Colonic mucosa (tissue), 4 donors: ENCODE measurements around the gene LIX1L. TPM values are rescaled to one million over a fixed set of nuclear protein-coding genes. Genes with fewer than 3 reads are reported as not detected.

Source experiments
- DNase-seq: peaks from one replicate; pipeline ENCODE4 v3.0.0-alpha.2; 2020
- H3K27ac ChIP-seq: fragments of 200-600 bp; one replicate; pipeline ENCODE4 v1.8.0; 2021
- H3K27me3 ChIP-seq: fragments of 200-600 bp; one replicate; pipeline ENCODE4 v1.8.0; 2021
- H3K36me3 ChIP-seq: fragments of 200-600 bp; one replicate; pipeline ENCODE4 v1.8.0; 2021
- H3K4me1 ChIP-seq: fragments of 200-600 bp; one replicate; pipeline ENCODE4 v1.8.0; 2021; ENCODE audit warnings: mild to moderate bottlenecking
- H3K4me3 ChIP-seq: fragments of 200-600 bp; one replicate; pipeline ENCODE4 v1.8.0; 2021
- H3K9ac ChIP-seq, 2 donors: one replicate each; pipeline ENCODE4 v1.7.0; 2013; ENCODE audit warnings: control low read depth in 2 of 2, low read depth in 2 of 2, low read length in 2 of 2
- H3K9me3 ChIP-seq: fragments of 200-600 bp; one replicate; pipeline ENCODE4 v1.8.0; 2021
- intact Hi-C: fragments of 100-400 bp; cut with DNase I; formaldehyde crosslinking; loops from one replicate; pipeline ENCODE4 v1.14.1; 2022
- total RNA-seq, 2 donors: library from RNA; stranded (reverse); fragmentation: NEBNext Ultra II Directional in 1 of 2; extraction: Animal tissue kit (Norgen Biotek cat#: 25700) in 1 of 2; gene quantifications; one replicate each; pipeline ENCODE4 v1.2.1, GENCODE V29; 2021
- TF ChIP-seq, protein P1 (sequence below): fragments of 200-600 bp; IDR thresholded peaks from one replicate; pipeline ENCODE4 v1.8.0; 2022; ENCODE audit warnings: antibody characterized with exemption, mild to moderate bottlenecking
- donor health status: healthy.
- donor health status: DM: no; HTN: no; CAD: no.
- donor health status: DM: no; HTN: no; CAD: no.

LIX1L gene
- total RNA-seq, 2 donors from 2014 or later = 4.7 to 8.6 TPM

DNA sequence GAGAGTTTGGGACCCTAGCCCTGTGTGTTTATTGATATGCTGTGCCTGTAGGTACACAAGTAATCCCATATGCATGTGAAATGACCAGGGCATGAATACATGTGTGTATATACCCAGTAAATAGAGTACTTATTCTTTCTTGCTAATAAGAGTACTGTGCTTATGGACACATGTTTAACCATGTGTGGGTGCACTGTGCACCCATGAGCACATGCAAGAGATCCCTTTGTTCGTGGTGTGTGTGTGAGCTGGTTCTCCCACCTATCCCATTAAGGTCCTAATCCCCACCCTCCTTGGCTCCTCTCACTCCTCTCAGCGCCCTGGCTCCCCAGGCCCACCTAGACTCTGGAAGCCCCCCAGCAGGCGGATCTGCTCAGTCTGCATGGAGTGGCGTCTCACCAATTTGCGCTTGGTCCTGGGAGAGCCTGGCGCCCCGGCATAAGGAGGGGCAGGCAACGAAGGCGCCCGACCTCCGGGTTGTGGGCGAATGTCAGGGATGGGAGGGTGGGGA, 2.2 kb upstream of the LIX1L start:
- Histone ChIP-seq H3K9me3 (no peaks in the 10 kb centered on the region), H3K4me3 (peak overlapping the region; percentile 34), H3K4me1 (peaks cover 13% of the 10 kb centered on the region), H3K27me3 (peaks cover 25% of the 10 kb centered on the region), H3K27ac (peak overlapping the region; percentile 65), H3K36me3 (no peaks in the 10 kb centered on the region), H3K9ac (peak overlapping the region; percentile 9 to 70)
- intact Hi-C loops = loop anchor here (5.0 kb wide), 1 partner anchor 43 kb away; the partner anchor contains the start of gene PEX11B
- TF ChIP-seq, protein P1, sequence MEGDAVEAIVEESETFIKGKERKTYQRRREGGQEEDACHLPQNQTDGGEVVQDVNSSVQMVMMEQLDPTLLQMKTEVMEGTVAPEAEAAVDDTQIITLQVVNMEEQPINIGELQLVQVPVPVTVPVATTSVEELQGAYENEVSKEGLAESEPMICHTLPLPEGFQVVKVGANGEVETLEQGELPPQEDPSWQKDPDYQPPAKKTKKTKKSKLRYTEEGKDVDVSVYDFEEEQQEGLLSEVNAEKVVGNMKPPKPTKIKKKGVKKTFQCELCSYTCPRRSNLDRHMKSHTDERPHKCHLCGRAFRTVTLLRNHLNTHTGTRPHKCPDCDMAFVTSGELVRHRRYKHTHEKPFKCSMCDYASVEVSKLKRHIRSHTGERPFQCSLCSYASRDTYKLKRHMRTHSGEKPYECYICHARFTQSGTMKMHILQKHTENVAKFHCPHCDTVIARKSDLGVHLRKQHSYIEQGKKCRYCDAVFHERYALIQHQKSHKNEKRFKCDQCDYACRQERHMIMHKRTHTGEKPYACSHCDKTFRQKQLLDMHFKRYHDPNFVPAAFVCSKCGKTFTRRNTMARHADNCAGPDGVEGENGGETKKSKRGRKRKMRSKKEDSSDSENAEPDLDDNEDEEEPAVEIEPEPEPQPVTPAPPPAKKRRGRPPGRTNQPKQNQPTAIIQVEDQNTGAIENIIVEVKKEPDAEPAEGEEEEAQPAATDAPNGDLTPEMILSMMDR = no peak
- DNase-seq = no peak

DNA sequence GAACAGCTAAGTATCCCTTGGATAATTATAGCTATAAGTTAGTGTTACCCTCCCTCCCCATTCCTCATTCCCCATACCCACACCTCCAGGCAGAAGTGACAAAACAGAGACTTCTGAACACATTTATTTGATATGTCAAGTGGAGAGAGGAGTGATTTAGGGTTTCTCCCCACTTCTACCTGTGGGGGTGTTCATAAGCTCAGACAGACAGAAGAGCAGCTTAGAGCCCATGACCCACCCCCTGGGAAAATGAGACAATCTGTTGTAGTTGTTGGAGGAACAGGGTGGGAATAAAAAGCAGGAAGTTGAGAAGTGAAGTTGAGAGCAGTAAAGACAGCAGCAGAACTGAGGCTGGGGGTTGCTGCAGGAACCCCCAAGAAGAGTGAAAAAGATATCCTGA, 1.5 kb upstream of the LIX1L start:
- TF ChIP-seq, protein P1 = no peak
- intact Hi-C loops = loop anchor here (5.0 kb wide), 1 partner anchor 42 kb away; the partner anchor contains the start of gene PEX11B
- Histone ChIP-seq H3K27ac (no peak overlapping the region), H3K4me1 (peaks cover 13% of the 10 kb centered on the region), H3K36me3 (no peaks in the 10 kb centered on the region), H3K27me3 (peaks cover 25% of the 10 kb centered on the region), H3K9me3 (no peaks in the 10 kb centered on the region), H3K9ac (peak overlapping the region in 1 of 2 donors; percentile 9), H3K4me3 (no peak overlapping the region)
- DNase-seq = no peak

DNA sequence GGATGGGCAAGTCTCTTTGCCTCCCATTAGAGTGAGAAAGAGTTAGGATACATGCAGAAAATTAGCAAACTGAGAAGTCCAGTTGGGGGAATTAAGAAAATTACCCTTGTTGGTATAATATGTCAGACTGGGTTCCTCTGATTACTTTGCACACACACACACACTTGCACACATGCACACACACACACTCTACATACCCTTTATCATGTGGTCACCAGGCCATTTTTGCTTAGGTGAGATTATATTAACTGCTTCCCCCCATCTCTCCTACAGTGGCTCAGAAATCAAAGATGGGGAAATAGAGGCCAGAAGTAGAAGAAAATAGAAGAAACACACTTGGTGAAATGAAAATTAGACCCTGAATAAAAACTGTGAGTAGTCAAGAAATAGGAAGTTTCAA, 917 bp upstream of the LIX1L start:
- intact Hi-C loops = loop anchor here (5.0 kb wide), 1 partner anchor 41 kb away; the partner anchor contains the start of gene PEX11B
- TF ChIP-seq, protein P1 = no peak
- no peak overlapping the region for H3K9ac ChIP-seq
- no peak for DNase-seq
- H3K27ac ChIP-seq = no peak overlapping the region
- peaks cover 13% of the 10 kb centered on the region for H3K4me1 ChIP-seq
- no peaks in the 10 kb centered on the region for H3K36me3 ChIP-seq
- H3K27me3 ChIP-seq = peaks cover 25% of the 10 kb centered on the region
- H3K9me3 ChIP-seq = no peaks in the 10 kb centered on the region
- H3K4me3 ChIP-seq = no peak overlapping the region

DNA sequence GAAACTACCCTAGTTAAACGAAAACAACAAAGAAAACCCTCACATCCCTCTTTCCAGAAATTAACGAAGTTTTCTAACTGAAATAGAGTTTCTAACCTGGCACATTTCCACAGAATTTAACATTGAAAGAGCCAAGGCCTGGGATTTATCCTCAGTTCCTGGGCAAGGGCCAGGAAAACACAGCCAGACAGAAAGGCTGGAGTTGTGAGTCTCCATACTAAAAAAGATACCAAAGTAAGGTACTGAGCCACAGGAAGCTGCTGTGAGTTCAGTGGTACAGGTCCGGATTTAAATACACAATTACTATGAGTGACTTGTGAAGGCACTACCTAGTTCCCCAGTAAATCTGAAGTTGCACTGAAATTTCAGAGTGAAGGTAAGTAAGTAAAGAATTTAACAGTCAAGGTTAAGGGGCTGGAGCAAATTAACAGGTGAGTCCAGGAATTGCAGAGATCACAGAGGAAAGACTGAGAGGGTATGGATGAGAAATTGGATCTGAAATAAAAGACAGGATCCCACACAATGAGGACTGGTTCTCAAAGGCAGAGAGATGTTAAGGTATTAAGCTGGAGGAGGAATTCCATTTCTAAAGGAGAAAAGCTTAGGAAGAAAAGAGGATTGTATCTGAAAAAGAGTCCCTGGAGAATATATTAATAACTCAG, 905 bp downstream of the LIX1L start:
- peaks cover 13% of the 10 kb centered on the region for H3K4me1 ChIP-seq
- no peak for DNase-seq
- H3K27me3 ChIP-seq = peaks cover 21% of the 10 kb centered on the region
- intact Hi-C loops = loop anchor here (5.0 kb wide), 1 partner anchor 40 kb away; the partner anchor contains the start of gene PEX11B
- H3K9me3 ChIP-seq = no peaks in the 10 kb centered on the region
- peak overlapping the region; percentile 74 for H3K4me3 ChIP-seq
- TF ChIP-seq, protein P1 = no peak
- no peaks in the 10 kb centered on the region for H3K36me3 ChIP-seq
- peak overlapping the region; percentile 44 to 70 for H3K9ac ChIP-seq
- peak overlapping the region; percentile 90 for H3K27ac ChIP-seq

DNA sequence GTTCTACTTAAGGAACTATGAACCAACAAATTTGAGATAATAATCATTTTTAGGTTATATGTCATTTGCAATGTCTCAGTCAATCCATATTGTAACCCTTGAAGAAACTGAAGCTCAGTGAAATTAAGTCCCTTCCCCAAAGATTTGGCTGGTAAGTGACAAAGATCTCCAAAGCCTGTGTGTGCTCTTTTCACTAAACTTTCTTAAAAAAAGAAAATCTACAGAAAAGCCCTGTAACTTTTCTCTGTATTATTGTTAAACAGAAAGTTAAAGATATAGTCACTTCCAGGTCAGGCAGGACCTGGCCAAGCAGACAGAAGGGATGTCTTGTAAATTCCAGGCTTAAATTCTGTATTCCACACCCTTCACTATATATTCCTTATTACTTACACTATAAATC, 1.5 kb downstream of the LIX1L start:
- H3K9me3 ChIP-seq = no peaks in the 10 kb centered on the region
- H3K27ac ChIP-seq = peak overlapping the region; percentile 90
- peaks cover 15% of the 10 kb centered on the region for H3K27me3 ChIP-seq
- H3K9ac ChIP-seq = no peak overlapping the region
- intact Hi-C loops = loop anchor here (5.0 kb wide), 1 partner anchor 39 kb away; the partner anchor contains the start of gene PEX11B
- peak overlapping the region; percentile 74 for H3K4me3 ChIP-seq
- peaks cover 8% of the 10 kb centered on the region for H3K4me1 ChIP-seq
- no peaks in the 10 kb centered on the region for H3K36me3 ChIP-seq
- TF ChIP-seq, protein P1 = no peak
- no peak for DNase-seq
